GM18951 (cell line): ENCODE measurements around the gene RCC1.
"Not testable (repeated sequence)": the region's sequence is repeated elsewhere in the genome, so short reads cannot be mapped to it uniquely, and the experiment has no call there.

Experiments used
- POLR2A ChIP-seq: IDR thresholded peaks from 4 replicates; pipeline ENCODE4 v1.6.1; 2011; ENCODE audit warnings: mild to moderate bottlenecking; ENCODE audit not compliant: insufficient read length, insufficient read depth; ENCODE audit errors: extremely low read depth
- in situ Hi-C: fragments of 300-500 bp; cut with MboI; formaldehyde crosslinking; loops from one replicate; pipeline ENCODE4 v1.12.0; 2022; ENCODE audit warnings: low sequenced_read_pairs, mixed read lengths, inconsistent platforms; ENCODE audit not compliant: unreplicated experiment

RCC1 gene

DNA sequence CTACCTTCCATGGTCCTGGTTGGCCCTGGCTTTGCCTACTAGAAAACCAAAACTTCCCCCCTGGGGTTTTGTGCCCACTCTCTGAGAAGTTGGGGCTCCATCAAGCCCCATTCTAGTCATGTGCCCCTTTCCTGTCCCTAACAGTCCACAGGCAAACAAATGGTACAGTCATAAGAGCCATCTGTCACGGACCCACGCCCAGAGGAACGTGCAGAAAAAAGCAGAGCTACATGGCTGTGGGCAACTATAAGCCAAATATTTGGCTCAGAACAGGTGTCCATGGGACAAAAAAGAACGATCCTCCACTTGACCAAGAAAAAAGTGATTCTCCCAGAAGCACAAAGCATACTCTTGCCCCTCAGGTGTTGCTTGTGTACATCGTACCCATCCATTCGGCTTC is 32.4 kb downstream of the RCC1 start:
- in situ Hi-C loops, result no loop called here

DNA sequence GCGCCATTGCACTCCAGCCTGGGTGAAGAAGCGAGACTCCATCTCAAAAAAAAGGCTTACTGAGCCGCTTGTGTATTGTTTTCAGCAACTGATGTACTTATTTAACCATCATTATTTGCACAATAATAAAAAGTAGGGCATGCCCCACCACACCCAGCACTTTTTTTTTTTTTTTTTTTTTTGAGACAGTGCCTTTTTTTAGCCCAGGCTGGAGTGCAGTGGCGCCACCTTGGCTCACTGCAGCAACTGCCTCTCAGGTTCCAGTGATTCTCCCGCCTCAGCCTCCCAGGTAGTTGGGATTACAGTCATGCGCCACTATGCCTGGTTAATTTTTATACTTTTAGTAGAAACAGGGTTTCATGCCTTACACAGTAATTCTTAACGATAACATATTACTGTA is 34.8 kb downstream of the RCC1 start:
- in situ Hi-C loops, result no loop called here

More for the DNA sequence above, 32.4 kb downstream of the RCC1 start:
- TF ChIP-seq POLR2A, result no peak

DNA sequence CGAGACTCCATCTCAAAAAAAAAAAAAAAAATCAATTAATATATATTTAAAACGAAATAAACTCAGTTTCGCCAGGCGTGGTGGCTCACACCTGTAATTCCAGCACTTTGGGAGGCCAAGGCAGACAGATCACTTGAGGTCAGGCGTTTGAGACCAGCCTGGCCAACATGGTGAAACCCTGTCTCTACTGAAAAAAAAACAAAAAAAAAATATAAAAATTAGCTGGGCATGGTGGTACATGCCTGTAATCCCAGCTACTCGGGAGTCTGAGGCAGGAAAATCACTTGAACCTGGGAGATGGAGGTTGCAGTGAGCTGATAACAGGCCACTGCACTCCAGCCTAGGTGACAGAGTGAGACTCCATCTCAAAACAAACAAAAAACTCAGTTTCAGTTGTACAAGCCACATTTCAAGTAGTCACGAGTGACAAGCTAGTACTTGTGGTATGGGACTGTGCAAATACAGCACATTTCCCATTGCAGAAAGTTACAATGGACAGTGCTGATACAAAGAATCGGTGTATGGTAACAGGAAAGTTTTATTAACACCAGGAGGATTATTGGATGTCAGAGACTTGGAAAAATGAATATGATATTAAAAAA is 35.7 kb downstream of the RCC1 start:
- in situ Hi-C loops, result not testable (repeated sequence)

More for the DNA sequence above, 34.8 kb downstream of the RCC1 start:
- no peak for TF ChIP-seq POLR2A

DNA sequence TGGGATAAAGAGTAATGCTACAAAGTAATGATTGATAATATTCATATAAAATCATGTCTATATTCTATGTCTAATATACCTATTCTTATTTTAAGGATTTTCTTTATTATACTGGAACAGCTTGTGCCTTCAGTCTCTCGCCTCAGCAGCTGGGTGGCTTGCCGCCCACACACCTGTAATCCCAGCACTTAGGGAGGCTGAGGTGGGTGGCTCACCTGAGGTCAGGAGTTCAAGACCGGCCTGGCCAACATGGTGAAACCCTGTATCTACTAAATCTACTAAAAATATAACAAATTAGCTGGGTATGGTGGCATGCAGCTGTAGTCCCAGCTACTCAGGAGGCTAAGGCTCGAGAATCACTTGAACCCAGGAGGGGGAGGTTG is 39.4 kb downstream of the RCC1 start:
- in situ Hi-C loops, result no loop called here
- TF ChIP-seq POLR2A, result no peak

DNA sequence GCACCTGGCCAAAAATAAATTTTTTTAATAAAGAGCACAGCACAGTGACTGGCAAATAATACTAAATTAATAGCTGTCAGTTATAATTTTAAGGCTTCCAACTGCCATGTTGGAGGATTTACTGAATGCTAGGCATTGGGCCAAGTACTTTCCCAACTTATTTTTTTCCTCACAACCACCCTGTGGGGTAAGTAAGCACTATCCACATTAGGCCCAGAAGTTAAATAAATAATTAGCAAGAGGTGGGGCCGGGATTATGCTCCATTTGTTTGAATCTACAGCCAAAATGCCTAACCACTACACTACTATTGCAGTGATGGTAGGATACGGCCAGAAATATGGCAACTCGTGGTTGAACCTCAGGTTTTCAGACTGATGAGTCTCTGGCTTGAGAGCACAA is 42.5 kb downstream of the RCC1 start:
- no peak for TF ChIP-seq POLR2A
- in situ Hi-C loops, result no loop called here

DNA sequence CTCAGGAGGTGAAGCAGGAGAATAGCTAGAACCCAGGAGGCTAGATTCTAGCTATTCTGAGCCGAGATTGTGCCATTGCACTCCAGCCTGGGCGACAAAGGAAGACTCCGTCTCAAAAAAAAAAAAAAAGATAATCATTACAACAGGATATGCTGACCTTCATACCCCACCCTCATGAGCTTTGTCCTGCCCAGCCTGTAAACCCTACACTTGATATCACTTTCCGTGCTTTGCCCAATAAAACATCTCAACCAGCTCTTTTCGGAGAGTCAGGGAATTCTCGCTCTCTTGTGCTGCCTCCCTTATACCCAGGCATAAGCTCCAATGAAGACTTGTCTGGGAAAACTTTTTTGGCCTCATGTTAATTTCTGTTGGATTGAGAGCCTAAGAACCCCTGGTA is 45.5 kb downstream of the RCC1 start:
- in situ Hi-C loops, result no loop called here
- TF ChIP-seq POLR2A, result no peak

DNA sequence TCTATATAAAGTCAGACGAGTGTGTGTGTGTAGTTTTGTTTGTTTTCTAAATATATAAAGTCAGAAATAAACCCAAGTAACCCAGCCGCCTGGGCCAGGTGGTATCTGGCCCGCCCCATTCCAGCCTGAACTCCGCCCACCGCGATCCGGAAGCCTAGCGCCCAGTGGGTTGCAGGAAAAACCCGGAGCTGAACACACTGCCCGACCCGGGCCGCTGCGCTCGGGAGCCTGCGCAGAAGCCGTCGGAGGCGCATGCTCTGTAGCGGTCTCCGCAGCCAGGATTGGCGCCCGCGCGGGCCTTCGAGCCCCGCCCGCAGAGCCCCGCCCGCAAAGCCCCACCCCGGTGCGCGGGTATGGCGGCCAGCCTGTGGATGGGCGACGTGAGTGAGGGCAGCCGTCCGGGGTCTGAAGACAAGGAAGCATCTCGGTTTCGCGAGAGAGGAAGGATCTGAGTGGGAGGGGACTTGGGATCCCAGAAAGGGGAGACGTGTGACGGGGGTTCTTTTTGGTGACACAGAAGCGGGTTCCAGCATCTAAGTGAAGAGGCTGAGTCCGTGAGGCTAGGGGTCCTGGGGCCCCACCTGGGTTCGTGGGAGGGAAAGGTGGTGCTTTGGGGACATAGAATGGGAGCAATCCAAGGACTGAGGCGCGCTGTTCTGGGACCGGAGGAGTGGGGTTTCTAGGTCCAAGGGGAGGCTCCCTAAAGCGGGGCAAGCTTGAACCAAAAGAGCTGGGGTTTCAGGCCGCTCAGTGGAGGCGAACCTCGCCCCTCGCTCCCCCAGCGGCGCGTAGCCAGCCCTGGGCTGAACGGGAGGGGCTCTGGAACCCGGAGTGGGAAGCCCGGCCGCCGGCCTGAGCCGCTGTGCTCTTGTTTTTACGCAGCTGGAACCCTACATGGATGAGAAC is 47.2 kb downstream of the RCC1 start, which contains the start of gene TRNAU1AP:
Gene TRNAU1AP, plus strand, starts transcription at position 328 of the 906 bp plus-strand sequence. Its CDS starts 26 bp downstream, at position 354.
- in situ Hi-C loops, result no loop called here
- TF ChIP-seq POLR2A, result peak; percentile 84

DNA sequence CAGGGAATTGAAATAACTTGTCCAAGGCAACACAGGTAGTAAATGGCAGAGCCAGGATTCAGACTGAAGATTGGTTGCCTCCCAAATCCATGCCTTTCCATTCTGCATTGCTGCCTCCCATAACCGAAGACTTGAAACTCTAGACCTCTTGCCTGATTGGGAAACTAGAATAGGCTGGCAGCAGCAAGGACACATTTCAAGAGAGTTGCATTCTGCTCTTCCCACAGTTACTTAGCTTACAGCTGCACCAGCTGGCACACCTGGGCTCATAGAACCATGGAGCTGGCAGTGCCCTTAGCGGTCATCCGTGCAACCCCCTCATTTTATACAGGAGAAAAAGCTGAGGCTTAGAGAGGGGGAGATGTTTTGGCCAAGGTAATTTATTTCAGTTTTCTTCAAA is 55.0 kb downstream of the RCC1 start:
- TF ChIP-seq POLR2A, result no peak

DNA sequence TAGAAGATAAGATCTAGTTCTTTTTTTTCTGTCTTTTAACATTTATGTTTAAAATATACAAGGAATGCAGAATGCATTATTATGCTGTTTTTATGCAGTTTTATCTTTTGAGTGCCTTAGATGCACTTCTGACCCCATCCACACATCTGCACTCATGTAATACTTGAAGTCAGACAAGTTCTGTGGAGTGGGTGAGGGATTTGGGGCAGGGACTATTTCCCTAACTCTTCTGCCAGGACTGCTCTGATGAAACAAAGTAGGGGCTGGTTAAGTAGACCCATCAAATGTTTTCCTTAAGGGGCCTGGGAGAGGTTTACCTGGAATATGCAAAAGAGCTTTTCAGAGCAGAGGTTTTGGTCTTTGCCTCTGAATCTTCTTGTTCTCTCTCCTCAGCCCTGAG is 58.5 kb downstream of the RCC1 start:
- in situ Hi-C loops, result no loop called here
- TF ChIP-seq POLR2A, result no peak

More for the DNA sequence above, 55.0 kb downstream of the RCC1 start:
- in situ Hi-C loops, result no loop called here

DNA sequence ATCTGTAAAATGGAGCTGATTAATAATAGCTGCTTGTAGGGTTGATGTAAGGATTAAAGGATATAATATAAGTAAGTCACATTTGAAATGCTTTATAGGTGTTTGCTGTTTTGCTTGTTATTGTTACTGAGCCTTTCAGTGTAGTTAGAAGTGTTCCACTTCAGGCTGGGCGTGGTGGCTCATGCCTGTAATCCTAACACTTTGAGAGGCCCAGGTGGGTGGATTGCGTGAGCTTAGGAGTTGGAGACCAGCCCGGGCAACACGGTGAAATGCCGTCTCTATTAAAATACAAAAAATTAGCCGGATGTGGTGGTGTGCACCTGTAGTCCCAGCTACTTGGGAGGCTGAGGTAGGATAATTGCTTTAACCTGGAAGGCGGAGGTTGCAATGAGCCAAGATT is 59.2 kb downstream of the RCC1 start:
- in situ Hi-C loops, result no loop called here
- no peak for TF ChIP-seq POLR2A

DNA sequence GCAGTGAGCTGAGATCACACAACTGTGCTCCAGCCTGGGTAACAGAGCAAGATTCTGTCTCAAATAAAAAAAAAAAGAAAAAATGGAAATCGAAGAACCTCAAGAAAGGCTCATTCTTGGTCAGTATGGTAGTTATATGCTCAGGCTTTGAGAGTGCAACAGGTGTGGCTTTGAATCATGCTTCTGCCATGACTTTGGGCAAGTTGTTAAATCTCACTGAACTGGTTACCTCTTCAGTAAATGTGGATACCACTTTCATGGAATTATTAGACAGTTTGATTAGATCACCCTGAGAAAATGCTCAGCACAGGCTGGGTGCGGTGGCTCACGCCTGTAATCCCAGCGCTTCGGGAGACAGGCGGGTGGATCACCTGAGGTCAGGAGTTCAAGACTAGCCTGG is 59.9 kb downstream of the RCC1 start:
- TF ChIP-seq POLR2A, result no peak
- in situ Hi-C loops, result no loop called here

DNA sequence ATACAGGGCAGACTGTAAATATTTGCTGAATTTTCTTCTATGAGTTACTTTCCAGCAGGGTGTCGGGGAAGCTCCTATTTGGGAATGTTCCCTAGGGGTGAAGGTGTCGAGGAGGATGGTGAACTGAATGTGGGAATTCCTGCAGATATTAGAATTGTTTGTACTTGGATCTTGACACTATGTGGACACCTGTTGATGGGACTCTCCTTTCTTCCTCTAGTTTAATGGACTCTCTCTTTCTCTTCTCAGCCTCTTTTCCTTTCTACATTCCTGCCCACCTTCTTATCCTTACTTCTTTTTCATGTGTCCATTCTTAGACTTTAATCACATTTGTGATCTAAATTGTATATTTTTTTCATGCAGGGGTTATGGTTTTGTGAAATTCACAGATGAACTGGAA is 61.1 kb downstream of the RCC1 start:
- in situ Hi-C loops, result no loop called here
- no peak for TF ChIP-seq POLR2A

DNA sequence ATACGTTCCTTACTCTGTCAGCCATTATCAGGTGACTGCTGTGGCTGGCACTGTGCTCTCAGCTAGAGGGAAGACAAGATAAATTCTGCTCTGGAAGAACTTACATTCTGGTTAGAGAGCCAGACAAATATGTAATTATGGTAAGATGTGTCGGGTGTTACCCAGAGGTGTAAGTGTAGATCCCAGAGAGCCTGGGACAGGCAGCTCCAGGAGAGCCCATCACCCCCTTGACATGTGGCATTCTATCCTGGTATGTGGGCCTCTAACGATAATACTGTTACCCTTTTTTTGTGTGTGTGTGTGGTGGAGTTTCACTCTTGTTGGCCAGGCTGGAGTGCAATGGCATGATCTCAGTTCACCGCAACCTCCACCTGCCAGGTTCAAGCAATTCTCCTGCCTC is 66.1 kb downstream of the RCC1 start:
- in situ Hi-C loops, result no loop called here
- TF ChIP-seq POLR2A, result no peak

DNA sequence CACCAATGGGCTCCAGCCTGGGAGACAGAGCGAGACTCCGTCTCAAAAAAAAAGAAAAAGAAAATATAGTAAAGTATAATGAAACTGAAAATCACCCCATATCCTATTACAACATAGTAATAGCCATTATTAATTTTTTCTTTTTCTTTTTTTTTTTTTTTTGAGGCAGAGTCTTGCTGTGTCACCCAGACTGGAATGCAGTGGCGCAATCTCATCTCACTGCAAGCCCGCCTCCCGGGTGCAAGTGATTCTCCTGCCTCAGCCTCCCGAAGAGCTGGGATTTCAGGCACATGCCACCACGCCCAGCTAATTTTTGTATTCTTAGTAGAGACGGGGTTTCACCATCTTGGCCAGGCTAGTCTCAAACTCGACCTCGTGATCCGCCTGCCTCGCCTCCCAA is 67.0 kb downstream of the RCC1 start:
- in situ Hi-C loops, result not testable (repeated sequence)
